Right lobe of liver (tissue), 6 donors: ENCODE results near the gene SLC30A1. TPM values are rescaled to one million over a fixed set of nuclear protein-coding genes. Genes with fewer than 3 reads are reported as not detected.

ENCODE experiments used
- ATAC-seq, 4 donors: fragments of 200-7000 bp; cut with Tn5 transposase; one replicate each; pipeline ENCODE4 v1.9.1; 2020; ENCODE audit warnings: mild to moderate bottlenecking in 4 of 4, moderate library complexity in 4 of 4
- DNase-seq, 3 donors: peaks; one replicate each; pipeline ENCODE4 v3.0.0-alpha.2; 2020
- H3K27ac ChIP-seq, 3 donors: fragments of 200-600 bp; one replicate each; pipeline ENCODE4 v1.8.0; 2022
- H3K27me3 ChIP-seq, 2 donors: fragments of 200-600 bp; one replicate each; pipeline ENCODE4 v1.8.0; 2022
- H3K36me3 ChIP-seq, 4 donors: fragments of 200-600 bp; sonication (generic) in 1 of 4; one replicate each; pipeline versions ENCODE4 v1.5.1 to v1.8.0; 2017 to 2022; ENCODE audit warnings: control low read depth in 1 of 4
- H3K4me1 ChIP-seq, 4 donors: fragments of 200-600 bp; sonication (generic) in 1 of 4; one replicate each; pipeline versions ENCODE4 v1.5.1 to v1.8.0; 2017 to 2022; ENCODE audit warnings: control low read depth in 1 of 4
- H3K4me3 ChIP-seq, 3 donors: fragments of 200-600 bp; one replicate each; pipeline ENCODE4 v1.8.0; 2022
- H3K9me3 ChIP-seq, 4 donors: fragments of 200-600 bp; sonication (generic) in 1 of 4; one replicate each; pipeline versions ENCODE4 v1.5.1 to v1.8.0; 2017 to 2022; ENCODE audit warnings: control low read depth in 1 of 4
- POLR2A ChIP-seq: fragments of 450-650 bp; IDR thresholded peaks from one replicate; pipeline ENCODE4 v1.6.1; 2017; ENCODE audit warnings: antibody characterized with exemption, mild to moderate bottlenecking
- WGBS: methylation state at CpG from one replicate; pipeline ENCODE4 v1.1.6; 2018; ENCODE audit warnings: low coverage, low lambda C conversion rate; ENCODE audit not compliant: insufficient coverage; ENCODE audit errors: missing lambda C conversion rate; 5-methylcytosine and 5-hydroxymethylcytosine counted together
- intact Hi-C, 2 donors: fragments of 100-400 bp; cut with DNase I; formaldehyde crosslinking; loops; one replicate each; pipeline versions ENCODE4 v1.11.2 to v1.14.1; 2022
- total RNA-seq, 6 experiments: library from RNA; depleted of rRNA in 2 of 6; stranded (reverse); fragments of >200 nt in 2 of 6; fragmentation: NEBNext Ultra II Directional in 3 of 6; extraction: Animal tissue kit (Norgen Biotek cat#: 25700) in 3 of 6; gene quantifications; one replicate each; pipeline versions ENCODE4 v1.1.0 to v1.2.4, GENCODE V29; 2016 to 2023
- TF ChIP-seq, protein P1 (sequence below), 4 donors: fragments of 200-600 bp in 3 of 4; fragments of 450-650 bp in 1 of 4; IDR thresholded peaks; one replicate each; pipeline versions ENCODE4 v1.5.1 to v1.8.0; 2016 to 2022; ENCODE audit warnings: antibody characterized with exemption in 4 of 4, mild to moderate bottlenecking in 2 of 4
- donor health status: DM: no; HTN: yes; CAD: no.
- donor health status: DM: no; HTN: no; CAD: no.
- donor health status: DM: no; HTN: no; CAD: no.
- donor health status: DM: no; HTN: yes; CAD: no.
- donor health status: DM: no; HTN: yes; CAD: no.

SLC30A1 gene
- total RNA-seq, 6 experiments from 2014 or later = 23.2 to 72.9 (median 48.2) TPM

- no peaks in the 10 kb centered on the region for H3K36me3 ChIP-seq
- peaks cover 0 to 11% (median 4%) of the 10 kb centered on the region in 4 donors for H3K4me1 ChIP-seq
- no peaks in the 10 kb centered on the region for H3K27me3 ChIP-seq
- H3K27ac ChIP-seq = no peak overlapping the region
- no peak overlapping the region for H3K4me3 ChIP-seq
- TF ChIP-seq, protein P1, sequence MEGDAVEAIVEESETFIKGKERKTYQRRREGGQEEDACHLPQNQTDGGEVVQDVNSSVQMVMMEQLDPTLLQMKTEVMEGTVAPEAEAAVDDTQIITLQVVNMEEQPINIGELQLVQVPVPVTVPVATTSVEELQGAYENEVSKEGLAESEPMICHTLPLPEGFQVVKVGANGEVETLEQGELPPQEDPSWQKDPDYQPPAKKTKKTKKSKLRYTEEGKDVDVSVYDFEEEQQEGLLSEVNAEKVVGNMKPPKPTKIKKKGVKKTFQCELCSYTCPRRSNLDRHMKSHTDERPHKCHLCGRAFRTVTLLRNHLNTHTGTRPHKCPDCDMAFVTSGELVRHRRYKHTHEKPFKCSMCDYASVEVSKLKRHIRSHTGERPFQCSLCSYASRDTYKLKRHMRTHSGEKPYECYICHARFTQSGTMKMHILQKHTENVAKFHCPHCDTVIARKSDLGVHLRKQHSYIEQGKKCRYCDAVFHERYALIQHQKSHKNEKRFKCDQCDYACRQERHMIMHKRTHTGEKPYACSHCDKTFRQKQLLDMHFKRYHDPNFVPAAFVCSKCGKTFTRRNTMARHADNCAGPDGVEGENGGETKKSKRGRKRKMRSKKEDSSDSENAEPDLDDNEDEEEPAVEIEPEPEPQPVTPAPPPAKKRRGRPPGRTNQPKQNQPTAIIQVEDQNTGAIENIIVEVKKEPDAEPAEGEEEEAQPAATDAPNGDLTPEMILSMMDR (IDR thresholded peaks at IDR 0.05) = no peak
- TF ChIP-seq POLR2A = no peak
- intact Hi-C loops = no loop called here
- H3K9me3 ChIP-seq = no peaks in the 10 kb centered on the region
- WGBS = 93% methylated on average over 3 of the region's 7 CpGs
- no peak for ATAC-seq
- no peak for DNase-seq
Measured at GRCh38 chr1:211529011-211529410, 50.0 kb downstream of the SLC30A1 start.

GRCh38 chr1:211527888-211528287 is 51.1 kb downstream of the SLC30A1 start:
- H3K9me3 ChIP-seq = no peaks in the 10 kb centered on the region
- H3K36me3 ChIP-seq = no peaks in the 10 kb centered on the region
- TF ChIP-seq, protein P1 (IDR thresholded peaks at IDR 0.05) = no peak
- no peak for TF ChIP-seq POLR2A
- peaks cover 0 to 20% (median 9%) of the 10 kb centered on the region in 4 donors for H3K4me1 ChIP-seq
- no peak overlapping the region for H3K4me3 ChIP-seq
- peak in 2 of 4 donors; percentile 13 to 24 for ATAC-seq
- DNase-seq = no peak
- 45% methylated on average over 3 of the region's 5 CpGs for WGBS
- no peak overlapping the region for H3K27ac ChIP-seq
- H3K27me3 ChIP-seq = no peaks in the 10 kb centered on the region
- intact Hi-C loops = no loop called here

DNA sequence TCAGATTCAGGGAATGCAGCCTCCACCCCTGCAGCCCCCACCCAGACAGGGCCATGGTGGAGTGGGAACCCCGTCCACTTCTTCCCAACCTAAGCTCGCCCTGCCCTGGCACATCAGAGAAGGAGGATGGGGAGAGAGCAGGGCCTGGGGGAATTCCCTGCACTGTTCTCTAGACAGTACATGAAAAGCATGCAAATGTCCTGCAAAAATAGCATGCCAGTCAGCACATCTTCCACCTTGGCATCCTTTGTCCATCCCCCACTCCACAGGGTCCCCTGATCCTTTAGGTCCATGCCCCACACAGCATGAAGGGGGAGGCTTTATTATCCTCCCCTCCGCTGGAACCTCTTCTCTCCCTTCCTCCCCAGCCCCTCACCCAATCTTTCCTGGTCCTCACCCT is 52.0 kb downstream of the SLC30A1 start:
- Histone ChIP-seq H3K4me3 (no peak overlapping the region), H3K27me3 (no peaks in the 10 kb centered on the region), H3K4me1 (peaks cover 0 to 29% (median 13%) of the 10 kb centered on the region in 4 donors), H3K27ac (no peak overlapping the region), H3K9me3 (no peaks in the 10 kb centered on the region), H3K36me3 (no peaks in the 10 kb centered on the region)
- TF ChIP-seq, protein P1 (IDR thresholded peaks at IDR 0.05) = no peak
- TF ChIP-seq POLR2A = no peak
- DNase-seq = no peak
- no peak for ATAC-seq
- WGBS = 30% methylated on average over 1 of the region's 3 CpGs
- intact Hi-C loops = no loop called here

GRCh38 chr1:211526101-211526500 is 52.9 kb downstream of the SLC30A1 start:
- Histone ChIP-seq H3K9me3 (no peaks in the 10 kb centered on the region), H3K27me3 (no peaks in the 10 kb centered on the region), H3K36me3 (no peaks in the 10 kb centered on the region), H3K4me3 (no peak overlapping the region), H3K27ac (no peak overlapping the region), H3K4me1 (peaks cover 0 to 35% (median 16%) of the 10 kb centered on the region in 4 donors)
- no peak for DNase-seq
- no peak for TF ChIP-seq POLR2A
- TF ChIP-seq, protein P1 (IDR thresholded peaks at IDR 0.05) = no peak
- no peak for ATAC-seq
- intact Hi-C loops = no loop called here
- WGBS = 55% methylated on average over 1 of the region's 1 CpG
